ENCODE results near the gene GOLGA1.

DNA sequence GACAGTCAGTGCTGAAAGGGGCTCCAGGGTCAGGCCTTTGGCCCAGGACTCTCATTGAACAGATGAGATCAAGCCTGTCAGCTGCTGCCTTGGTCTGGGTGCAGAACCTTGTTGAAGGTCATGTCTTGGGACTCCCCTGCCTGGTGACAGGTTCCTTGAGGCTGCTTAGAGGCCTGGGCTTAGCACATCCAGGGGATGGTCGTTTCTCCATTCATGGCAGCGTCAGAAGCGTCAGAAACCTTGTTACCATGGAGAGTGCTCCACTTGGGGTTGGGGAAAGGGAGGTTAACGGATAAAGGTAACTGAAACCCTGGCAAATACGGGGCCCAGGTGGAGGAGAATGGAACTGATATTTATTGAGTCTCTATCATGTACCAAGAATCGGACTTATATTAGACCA, 70.2 kb downstream of the GOLGA1 start:
- TF ChIP-seq POLR2A (IDR thresholded peaks at IDR 0.05) (no peak), CTCF (IDR thresholded peaks at IDR 0.05) (no peak)
